ENCODE data around the gene ZNF184.

The ZNF184 gene

DNA sequence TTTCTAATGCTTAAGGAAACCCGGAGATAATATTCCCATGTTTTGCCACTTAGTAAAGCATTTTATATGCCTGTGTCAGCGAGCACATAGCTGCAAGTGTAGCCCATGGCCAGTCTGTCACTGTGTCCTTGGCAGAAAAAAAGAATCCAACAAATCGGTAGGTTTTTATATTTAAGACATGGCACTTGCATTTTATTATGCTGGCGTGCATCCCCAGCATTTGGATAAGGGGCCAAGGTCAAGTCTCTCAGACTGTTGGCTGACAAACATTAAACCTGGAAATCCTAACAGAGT lies 1.2 kb upstream of the ZNF184 start:
- Mint-ChIP-seq H3K4me1 (ENCODE audit: low read depth in 2 of 2) (peaks cover 25 to 33% of the 10 kb centered on the region in 2 donors), H3K36me3 (ENCODE audit: insufficient read depth) (peaks cover 21% of the 10 kb centered on the region), H3K27ac (no peak overlapping the region), H3K9me3 (no peaks in the 10 kb centered on the region), H3K4me3 (peak overlapping the region; percentile 84 to 89), H3K27me3 (no peaks in the 10 kb centered on the region)
- DNase-seq (no peak), ATAC-seq (replicated peaks) (no peak)

DNA sequence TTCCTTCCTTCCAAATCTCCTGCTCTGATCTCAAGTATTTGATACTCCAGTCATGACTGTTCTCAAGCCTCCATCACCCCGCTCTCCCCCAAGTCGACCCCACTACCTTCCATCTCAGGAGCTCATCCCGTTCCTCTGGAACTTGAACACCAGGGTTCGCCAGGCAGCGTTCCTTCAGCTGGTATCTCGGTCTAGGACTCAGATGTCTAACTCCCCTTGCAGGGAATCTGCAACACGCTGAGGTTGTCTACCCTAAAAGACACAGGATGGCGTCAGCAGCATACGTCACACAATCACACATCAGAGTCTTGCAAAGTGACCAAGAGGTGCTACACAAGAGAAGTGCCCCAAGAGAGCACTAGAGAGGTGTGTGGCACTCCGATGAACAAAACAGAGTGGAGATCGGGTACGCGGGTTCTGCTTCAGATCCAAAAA lies 706 bp downstream of the ZNF184 start:
- Mint-ChIP-seq H3K36me3 (ENCODE audit: insufficient read depth) (peaks cover 34% of the 10 kb centered on the region), H3K4me3 (peak overlapping the region; percentile 84 to 89), H3K4me1 (ENCODE audit: low read depth in 2 of 2) (peaks cover 30 to 50% of the 10 kb centered on the region in 2 donors), H3K27ac (peak overlapping the region; percentile 93 to 99), H3K9me3 (no peaks in the 10 kb centered on the region), H3K27me3 (no peaks in the 10 kb centered on the region)
- DNase-seq (peak; percentile 74 to 86 (median 81)), ATAC-seq (replicated peaks) (peak; percentile 77)

DNA sequence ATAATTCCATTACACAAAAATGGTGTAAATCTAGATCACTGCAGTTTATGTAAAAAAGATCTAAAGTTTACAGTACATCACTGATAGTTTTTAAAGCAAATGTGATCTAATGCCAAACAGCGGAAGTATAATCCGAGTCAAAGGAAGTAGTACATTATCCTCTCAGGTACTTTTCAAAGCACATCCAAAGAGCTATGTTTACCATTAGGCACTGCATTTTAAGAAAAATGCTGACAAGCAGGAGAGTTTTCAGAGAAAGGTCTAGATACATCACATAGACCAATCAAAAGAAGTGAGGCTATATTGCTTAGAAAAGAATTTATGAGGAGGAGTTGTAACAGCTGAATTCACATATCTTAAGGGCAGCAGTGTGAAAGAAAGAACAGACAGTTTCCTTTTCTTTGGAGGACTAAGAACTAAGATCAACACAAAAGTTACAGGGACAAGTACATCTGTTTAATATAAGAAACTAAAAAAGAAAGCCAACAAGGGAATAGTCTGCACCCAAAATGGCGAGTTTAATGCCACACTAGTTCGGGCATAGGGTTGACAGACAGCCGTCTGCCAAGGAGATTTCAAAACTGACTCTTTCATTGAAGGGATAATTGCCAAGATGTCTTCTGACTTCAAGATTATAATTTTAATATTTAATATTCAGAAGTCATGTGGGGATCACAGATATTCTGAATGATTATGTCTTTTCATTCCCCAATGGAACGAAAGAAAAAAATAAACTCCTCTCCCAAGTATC lies 1.4 kb downstream of the ZNF184 start:
- H3K4me1 Mint-ChIP-seq (ENCODE audit: low read depth in 2 of 2): peaks cover 27 to 55% of the 10 kb centered on the region in 2 donors
- ATAC-seq (replicated peaks) (no peak), DNase-seq (no peak)
- H3K27me3 Mint-ChIP-seq: no peaks in the 10 kb centered on the region
- H3K36me3 Mint-ChIP-seq (ENCODE audit: insufficient read depth): peaks cover 39% of the 10 kb centered on the region
- no peaks in the 10 kb centered on the region for H3K9me3 Mint-ChIP-seq
- peak overlapping the region; percentile 84 to 89 for H3K4me3 Mint-ChIP-seq
- H3K27ac Mint-ChIP-seq: peak overlapping the region; percentile 93 to 99

DNA sequence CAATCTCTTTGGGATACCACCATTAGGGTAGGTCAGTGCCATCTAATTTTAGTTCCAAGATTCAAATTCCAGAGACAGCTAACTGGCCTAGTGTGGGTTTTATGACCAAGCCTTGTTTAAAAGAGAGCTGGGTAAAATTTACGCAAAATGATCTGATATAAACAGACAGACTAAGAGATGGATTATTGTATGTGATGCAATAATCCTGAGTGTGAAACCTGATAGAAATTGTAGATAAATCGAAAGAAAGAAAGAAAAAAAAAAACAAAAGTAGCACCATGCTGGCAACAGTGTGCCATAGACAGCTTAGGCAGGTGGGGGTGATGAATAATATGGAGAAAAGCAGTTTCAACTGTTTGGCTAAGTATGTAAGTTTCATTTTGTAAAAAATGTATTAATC lies 2.9 kb downstream of the ZNF184 start:
- H3K27me3 Mint-ChIP-seq: no peaks in the 10 kb centered on the region
- H3K9me3 Mint-ChIP-seq: no peaks in the 10 kb centered on the region
- H3K4me1 Mint-ChIP-seq (ENCODE audit: low read depth in 2 of 2): peaks cover 27 to 62% of the 10 kb centered on the region in 2 donors
- no peak for ATAC-seq (replicated peaks)
- H3K36me3 Mint-ChIP-seq (ENCODE audit: insufficient read depth): peaks cover 41% of the 10 kb centered on the region
- H3K4me3 Mint-ChIP-seq: peak overlapping the region in 1 of 2 donors; percentile 15
- H3K27ac Mint-ChIP-seq: peak overlapping the region; percentile 56 to 66
- no peak for DNase-seq

DNA sequence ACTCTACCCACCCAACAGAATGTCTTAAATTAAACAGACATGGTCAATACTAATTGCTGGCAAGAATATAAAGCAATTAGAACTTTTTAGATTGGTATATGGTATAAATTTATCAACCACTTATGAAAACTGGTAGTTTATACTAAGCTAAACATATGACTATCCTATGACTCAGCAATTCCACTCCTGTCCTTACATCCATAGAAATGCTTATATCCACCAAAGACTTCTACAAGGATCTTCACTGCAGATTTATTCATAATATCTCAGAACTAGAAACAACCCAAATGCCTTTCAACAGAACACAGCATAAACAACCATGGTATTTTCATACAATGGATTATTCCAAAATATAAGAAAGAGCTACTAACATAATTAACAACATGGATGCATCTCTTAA lies 4.6 kb downstream of the ZNF184 start:
- ATAC-seq (replicated peaks) (no peak), DNase-seq (no peak)
- no peaks in the 10 kb centered on the region for H3K27me3 Mint-ChIP-seq
- no peaks in the 10 kb centered on the region for H3K9me3 Mint-ChIP-seq
- peaks cover 30 to 72% of the 10 kb centered on the region in 2 donors for H3K4me1 Mint-ChIP-seq (ENCODE audit: low read depth in 2 of 2)
- H3K36me3 Mint-ChIP-seq (ENCODE audit: insufficient read depth): peaks cover 55% of the 10 kb centered on the region
- peak overlapping the region in 1 of 2 donors; percentile 66 for H3K27ac Mint-ChIP-seq
- H3K4me3 Mint-ChIP-seq: peak overlapping the region in 1 of 2 donors; percentile 5

DNA sequence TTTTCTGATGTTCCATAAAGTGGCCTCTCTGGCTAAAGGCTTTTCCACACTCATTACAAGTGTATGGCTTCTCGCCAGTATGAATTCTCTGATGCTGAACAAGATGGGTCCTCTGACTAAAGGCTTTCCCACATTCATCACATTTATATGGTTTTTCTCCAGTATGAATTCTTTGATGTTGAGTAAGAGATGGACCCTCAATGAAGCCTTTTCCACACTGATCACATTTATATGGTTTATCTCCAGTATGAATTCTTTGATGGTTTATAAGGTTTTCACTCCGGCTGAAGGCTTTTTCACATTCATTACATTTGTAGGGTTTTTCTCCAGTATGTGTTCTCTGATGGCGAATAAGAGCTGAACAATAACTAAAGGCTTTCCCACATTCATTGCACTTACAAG lies 20.4 kb downstream of the ZNF184 start:
- no peak for DNase-seq
- Mint-ChIP-seq H3K27me3 (no peaks in the 10 kb centered on the region), H3K9me3 (peaks cover 16 to 30% of the 10 kb centered on the region in 2 donors), H3K27ac (no peak overlapping the region), H3K36me3 (ENCODE audit: insufficient read depth) (peaks cover 59% of the 10 kb centered on the region), H3K4me3 (no peak overlapping the region), H3K4me1 (ENCODE audit: low read depth in 2 of 2) (no peaks in the 10 kb centered on the region)
- no peak for ATAC-seq (replicated peaks)

DNA sequence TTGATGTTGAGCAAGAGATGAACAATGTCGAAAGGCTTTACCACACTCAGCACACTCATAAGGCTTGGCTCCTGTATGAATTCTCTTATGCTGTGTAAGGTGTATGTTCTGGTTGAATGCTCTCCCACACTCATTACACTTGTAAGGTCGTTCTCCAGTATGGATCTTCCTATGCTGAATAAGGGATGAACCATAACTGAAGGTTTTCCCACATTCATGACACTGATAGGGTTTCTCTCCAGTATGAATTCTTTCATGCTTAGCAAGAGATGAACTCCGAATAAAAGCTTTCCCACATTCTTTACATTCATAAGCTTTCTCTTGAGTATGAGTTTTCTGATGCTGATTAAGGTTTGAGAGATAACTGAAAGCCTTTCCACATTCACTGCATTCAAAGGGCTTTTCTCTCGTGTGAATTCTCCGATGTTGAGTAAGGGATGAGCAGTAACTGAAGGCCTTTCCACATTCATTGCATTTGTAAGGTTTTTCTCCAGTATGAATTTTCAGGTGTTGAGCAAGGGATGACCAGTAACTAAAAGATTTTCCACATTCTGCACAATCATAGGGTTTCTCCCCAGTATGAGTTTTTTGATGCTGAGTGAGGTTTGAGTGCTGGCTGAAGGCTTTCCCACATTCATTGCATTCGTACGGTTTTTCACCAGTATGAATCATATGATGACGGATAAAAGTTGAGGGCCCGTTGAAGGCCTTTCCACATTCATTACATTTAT lies 21.1 kb downstream of the ZNF184 start:
- H3K4me3 Mint-ChIP-seq: no peak overlapping the region
- no peaks in the 10 kb centered on the region for H3K4me1 Mint-ChIP-seq (ENCODE audit: low read depth in 2 of 2)
- no peak overlapping the region for H3K27ac Mint-ChIP-seq
- H3K27me3 Mint-ChIP-seq: no peaks in the 10 kb centered on the region
- peaks cover 52% of the 10 kb centered on the region for H3K36me3 Mint-ChIP-seq (ENCODE audit: insufficient read depth)
- ATAC-seq (replicated peaks): no peak
- DNase-seq: no peak
- H3K9me3 Mint-ChIP-seq: peaks cover 16 to 30% of the 10 kb centered on the region in 2 donors

DNA sequence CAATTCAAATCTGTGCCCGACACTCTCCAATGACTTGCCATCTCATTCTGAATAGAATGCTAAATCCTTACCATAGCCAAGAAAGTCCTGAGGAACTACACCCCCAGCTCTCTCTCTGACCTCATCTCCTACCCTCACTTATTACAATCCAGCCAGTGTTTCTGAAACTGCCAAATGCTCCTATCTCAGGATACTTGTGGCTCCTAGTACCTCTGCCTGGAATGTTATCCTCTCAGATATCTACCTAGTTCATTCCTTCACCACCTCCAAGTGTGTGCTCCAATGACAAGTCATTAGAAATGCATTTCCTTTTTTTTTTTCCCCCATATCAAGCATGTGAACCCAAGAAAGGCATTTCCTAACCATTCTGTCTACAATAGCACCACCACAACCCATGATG lies 24.4 kb downstream of the ZNF184 start:
- Mint-ChIP-seq H3K4me1 (ENCODE audit: low read depth in 2 of 2) (no peaks in the 10 kb centered on the region), H3K27me3 (no peaks in the 10 kb centered on the region), H3K4me3 (no peak overlapping the region), H3K9me3 (peaks cover 8 to 22% of the 10 kb centered on the region in 2 donors), H3K27ac (no peak overlapping the region), H3K36me3 (ENCODE audit: insufficient read depth) (peaks cover 18% of the 10 kb centered on the region)
- DNase-seq (no peak), ATAC-seq (replicated peaks) (no peak)

DNA sequence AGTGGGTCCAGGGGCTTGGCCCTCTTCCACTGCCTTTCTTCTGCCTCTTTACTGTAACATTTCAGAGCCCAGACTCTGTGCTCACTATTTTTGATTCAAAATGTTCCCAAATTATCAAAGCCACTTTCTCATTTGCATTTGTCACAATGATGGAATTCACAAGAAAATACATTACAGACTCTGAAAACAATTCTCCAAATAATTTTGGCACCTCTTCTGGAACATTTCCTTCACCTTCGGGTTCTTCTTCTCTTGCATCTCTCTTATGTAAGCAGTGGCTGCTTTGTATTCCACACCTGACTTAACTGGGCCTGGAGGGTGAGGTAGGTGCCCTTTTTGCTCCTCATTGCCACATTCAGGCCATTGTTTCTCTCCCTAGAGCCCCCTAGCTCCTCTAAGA lies 30.0 kb downstream of the ZNF184 start:
- Mint-ChIP-seq H3K27me3 (no peaks in the 10 kb centered on the region), H3K36me3 (ENCODE audit: insufficient read depth) (no peaks in the 10 kb centered on the region), H3K27ac (no peak overlapping the region), H3K4me1 (ENCODE audit: low read depth in 2 of 2) (no peaks in the 10 kb centered on the region), H3K9me3 (peaks cover 4 to 8% of the 10 kb centered on the region in 2 donors), H3K4me3 (no peak overlapping the region)
- ATAC-seq (replicated peaks) (no peak), DNase-seq (no peak)

DNA sequence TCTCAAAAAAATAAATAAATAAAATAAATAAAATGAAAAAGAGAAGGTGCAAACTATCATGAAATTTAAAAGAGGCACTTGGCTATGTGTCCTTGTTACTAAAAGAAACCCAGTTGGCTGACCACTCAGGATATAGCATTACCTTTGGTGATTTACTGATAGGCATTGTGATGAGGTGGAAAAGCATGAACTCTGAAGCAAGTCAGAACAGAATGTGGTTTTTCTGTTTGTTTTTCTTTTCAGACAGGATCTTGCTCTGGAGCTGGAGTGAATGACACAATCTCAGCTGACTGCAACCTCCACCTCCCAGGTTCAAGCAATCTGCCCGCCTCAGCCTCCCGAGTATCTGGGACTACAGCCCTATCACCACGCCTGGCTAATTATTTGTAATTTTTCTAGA lies 31.9 kb downstream of the ZNF184 start:
- no peak for ATAC-seq (replicated peaks)
- no peaks in the 10 kb centered on the region for H3K36me3 Mint-ChIP-seq (ENCODE audit: insufficient read depth)
- H3K4me1 Mint-ChIP-seq (ENCODE audit: low read depth in 2 of 2): no peaks in the 10 kb centered on the region
- peaks cover 4 to 7% of the 10 kb centered on the region in 2 donors for H3K9me3 Mint-ChIP-seq
- no peak for DNase-seq
- no peak overlapping the region for H3K4me3 Mint-ChIP-seq
- peaks cover under 1 to 3% of the 10 kb centered on the region in 2 donors for H3K27me3 Mint-ChIP-seq
- H3K27ac Mint-ChIP-seq: no peak overlapping the region

DNA sequence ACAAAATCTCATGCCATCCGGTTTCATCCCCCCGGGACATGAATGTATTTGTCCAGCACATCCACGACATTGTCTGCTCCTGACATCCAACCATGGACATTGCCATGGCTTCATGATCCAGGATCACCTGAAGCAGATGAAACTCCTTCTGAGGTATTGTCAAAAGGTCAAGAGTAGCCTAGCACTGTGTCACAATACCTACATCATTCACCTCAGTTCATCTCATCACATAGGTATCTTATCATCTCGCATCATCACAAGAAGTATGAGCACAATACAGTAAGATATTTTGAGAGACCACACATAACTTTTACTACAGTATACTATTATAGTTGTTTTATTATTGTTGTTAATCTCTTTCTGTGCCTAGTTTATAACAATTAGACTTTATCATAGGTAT lies 33.5 kb downstream of the ZNF184 start:
- H3K4me1 Mint-ChIP-seq (ENCODE audit: low read depth in 2 of 2): no peaks in the 10 kb centered on the region
- peaks cover 6 to 8% of the 10 kb centered on the region in 2 donors for H3K27me3 Mint-ChIP-seq
- DNase-seq: no peak
- ATAC-seq (replicated peaks): no peak
- H3K9me3 Mint-ChIP-seq: peaks cover 2 to 6% of the 10 kb centered on the region in 2 donors
- no peak overlapping the region for H3K27ac Mint-ChIP-seq
- no peaks in the 10 kb centered on the region for H3K36me3 Mint-ChIP-seq (ENCODE audit: insufficient read depth)
- H3K4me3 Mint-ChIP-seq: no peak overlapping the region

DNA sequence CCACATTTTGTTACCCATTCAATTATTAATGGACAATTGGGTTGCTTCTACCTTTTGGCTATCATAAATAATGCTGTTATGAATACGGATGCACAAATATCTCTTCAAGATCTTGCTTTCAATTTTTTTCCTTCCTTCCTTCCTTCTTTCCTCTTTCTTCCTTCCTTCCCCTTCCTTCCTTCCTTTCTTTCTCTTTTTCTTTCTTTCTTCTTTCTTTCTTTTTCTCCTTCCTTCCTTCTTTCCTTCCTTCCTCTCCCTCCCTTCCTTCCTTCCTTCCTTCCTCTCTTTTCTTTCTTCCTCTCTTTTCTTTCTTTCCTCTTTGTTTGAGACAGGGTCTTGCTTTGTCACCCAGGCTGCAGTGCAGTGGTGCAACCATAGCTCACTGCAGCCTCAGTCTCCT lies 39.2 kb downstream of the ZNF184 start:
- no peaks in the 10 kb centered on the region for H3K36me3 Mint-ChIP-seq (ENCODE audit: insufficient read depth)
- ATAC-seq (replicated peaks) (no peak), DNase-seq (no peak)
- no peak overlapping the region for H3K27ac Mint-ChIP-seq
- H3K4me3 Mint-ChIP-seq: no peak overlapping the region
- peaks cover 6% of the 10 kb centered on the region in 2 donors for H3K9me3 Mint-ChIP-seq
- peaks cover 6 to 8% of the 10 kb centered on the region in 2 donors for H3K27me3 Mint-ChIP-seq
- no peaks in the 10 kb centered on the region for H3K4me1 Mint-ChIP-seq (ENCODE audit: low read depth in 2 of 2)

DNA sequence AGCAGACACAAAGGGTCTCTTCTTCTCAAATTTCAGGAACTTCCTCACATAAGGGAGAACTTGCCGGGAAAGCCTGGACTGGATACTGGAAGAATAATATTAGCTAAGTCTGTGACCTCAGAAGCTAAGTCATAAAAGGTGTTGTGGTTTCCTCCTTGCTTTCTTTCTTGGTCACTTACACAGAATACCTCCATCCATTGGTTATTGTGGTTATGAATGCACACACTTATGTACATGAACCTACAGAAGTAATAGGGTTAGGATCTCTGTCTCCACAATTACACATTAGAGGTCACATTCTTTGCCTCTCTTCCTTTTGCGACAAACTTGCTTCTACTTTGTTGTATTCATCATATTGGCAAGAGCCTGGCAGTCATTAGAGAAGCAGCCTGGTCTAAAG lies 43.9 kb downstream of the ZNF184 start:
- H3K27ac Mint-ChIP-seq: no peak overlapping the region
- peaks cover 0 to 4% of the 10 kb centered on the region in 2 donors for H3K9me3 Mint-ChIP-seq
- no peaks in the 10 kb centered on the region for H3K27me3 Mint-ChIP-seq
- no peak overlapping the region for H3K4me3 Mint-ChIP-seq
- DNase-seq (no peak), ATAC-seq (replicated peaks) (no peak)
- no peaks in the 10 kb centered on the region for H3K36me3 Mint-ChIP-seq (ENCODE audit: insufficient read depth)
- H3K4me1 Mint-ChIP-seq (ENCODE audit: low read depth in 2 of 2): no peaks in the 10 kb centered on the region

DNA sequence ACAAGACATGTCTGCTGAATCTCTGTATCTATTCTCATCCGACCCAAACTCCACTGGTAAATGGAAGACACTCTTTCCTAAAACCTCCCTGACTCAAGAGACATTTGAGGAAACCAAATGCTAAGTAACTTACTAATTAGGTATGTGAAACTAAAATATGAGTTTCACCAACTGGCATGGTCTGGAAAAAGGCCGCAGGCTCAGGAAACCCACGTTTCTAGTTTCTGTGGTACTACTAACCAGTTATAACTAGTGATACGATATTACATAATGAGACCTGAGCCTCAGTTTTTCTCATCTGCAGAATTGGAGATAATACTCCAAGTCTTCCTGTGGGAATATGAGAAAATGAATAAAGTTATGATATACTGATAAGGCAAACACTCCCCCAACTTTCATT lies 44.4 kb downstream of the ZNF184 start:
- Mint-ChIP-seq H3K4me1 (ENCODE audit: low read depth in 2 of 2) (no peaks in the 10 kb centered on the region), H3K9me3 (peaks cover 0 to 2% of the 10 kb centered on the region in 2 donors), H3K4me3 (no peak overlapping the region), H3K36me3 (ENCODE audit: insufficient read depth) (no peaks in the 10 kb centered on the region), H3K27ac (no peak overlapping the region), H3K27me3 (no peaks in the 10 kb centered on the region)
- no peak for DNase-seq
- no peak for ATAC-seq (replicated peaks)

Measured in effector memory CD8-positive, alpha-beta T cell (primary cell).